ENCODE measurements around the gene ESPN. TPM values are rescaled to one million over a fixed set of nuclear protein-coding genes. Genes with fewer than 3 reads are reported as not detected.

Gene ESPN
- total and polyA plus RNA-seq, 2 of the 8 experiments (the other 6 are each of a cell fraction or from before 2014, with no cell fraction given): 5.2 to 16.3 TPM

DNA sequence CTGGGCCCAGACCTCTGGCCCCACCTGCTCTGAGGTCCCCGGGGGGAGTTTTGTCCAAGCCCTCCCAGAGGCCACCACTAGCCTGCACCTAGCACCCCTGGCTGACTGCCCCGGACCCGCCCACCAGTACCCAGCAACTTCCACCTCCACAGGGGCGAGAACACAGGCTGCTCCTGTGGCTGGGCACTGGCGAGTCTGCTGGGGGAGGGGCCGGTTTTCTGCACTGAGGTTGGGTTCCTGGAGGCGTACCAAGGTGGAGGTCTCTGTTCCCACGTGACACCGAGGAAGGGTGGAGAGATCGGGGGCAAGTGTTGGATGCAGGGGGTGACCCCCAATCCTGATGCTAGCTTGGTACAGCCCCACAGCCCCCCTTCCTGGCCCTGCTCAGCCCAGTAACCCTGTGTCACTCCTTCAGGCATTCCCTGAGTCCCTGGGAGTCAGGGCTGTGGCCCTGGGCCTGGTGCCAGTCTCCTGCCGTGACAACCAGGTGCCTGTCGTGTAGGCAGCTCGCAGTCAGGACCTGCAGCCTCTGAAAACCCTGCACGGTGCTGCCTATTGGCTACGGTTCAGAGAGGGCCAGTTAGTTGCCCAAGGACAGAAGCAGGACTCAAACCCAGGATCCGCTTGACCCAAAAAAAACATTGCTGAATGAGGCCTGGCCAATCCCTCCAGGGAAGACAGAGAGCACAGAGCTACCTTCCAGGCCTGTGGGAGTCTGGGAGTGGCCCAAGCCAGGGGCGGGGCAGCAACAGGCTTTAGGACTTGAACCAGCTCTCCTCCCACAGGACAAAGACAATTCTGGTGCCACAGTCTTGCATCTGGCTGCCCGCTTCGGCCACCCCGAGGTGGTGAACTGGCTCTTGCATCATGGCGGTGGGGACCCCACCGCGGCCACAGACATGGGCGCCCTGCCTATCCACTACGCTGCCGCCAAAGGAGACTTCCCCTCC, 3.1 kb downstream of the ESPN start:
- no peak overlapping the region for H2BK15ac ChIP-seq (ENCODE audit: low read length)
- FAIRE-seq: no peak
- no peaks in the 10 kb centered on the region for H3K79me2 ChIP-seq (ENCODE audit: control insufficient read depth in 1 of 2, insufficient read depth in 2 of 2, low read length in 2 of 2)
- no peak overlapping the region for H3K27ac ChIP-seq (ENCODE audit: low read depth, low read length)
- no peak overlapping the region for H3K56ac ChIP-seq (replicated peaks; ENCODE audit: insufficient read length, low read depth, low read length)
- no peak overlapping the region for H2AFZ ChIP-seq (ENCODE audit: low read length)
- H2BK20ac ChIP-seq (ENCODE audit: low read length): 0 out of 2 replicates have a peak overlapping the region, but pooled peaks have one; percentile 61
- ChIA-PET POLR2A (ENCODE audit: partially characterized antibody) (no interaction called here), CTCF (ENCODE audit: partially characterized antibody) (interaction anchor here (0.6 to 2.9 kb wide), 9 partner anchors 9 to 181 kb away, joined by 3 to 42 read pairs (median 3); no protein-coding TSS in a partner anchor)
- H3K79me1 ChIP-seq (ENCODE audit: low read depth, low read length): no peaks in the 10 kb centered on the region
- H2BK12ac ChIP-seq (ENCODE audit: low read depth, low read length): no peak overlapping the region; the same call in 1 of the 2 replicates
- no peak overlapping the region for H2BK120ac ChIP-seq (replicated peaks; ENCODE audit: low read depth, low read length)
- no peak overlapping the region for H2BK5ac ChIP-seq (ENCODE audit: low read depth, low read length)
- H4K20me1 ChIP-seq (replicated peaks in 1 of 2; ENCODE audit: control insufficient read depth in 1 of 2, insufficient read depth in 2 of 2, low read length in 2 of 2): peaks cover 0 to 7% of the 10 kb centered on the region in 2 experiments
- 94% methylated on average over 26 of the region's 26 CpGs; no CpG with 5 or more reads in 1 of the 2 experiments for WGBS, 2 experiments (ENCODE audit: extremely low coverage in 1 of 2, insufficient coverage in 1 of 2, insufficient read length in 1 of 2, insufficient replicate concordance in 2 of 2, low coverage in 1 of 2, low lambda C conversion rate in 2 of 2, missing lambda C conversion rate in 1 of 2)
- peaks cover 6% of the 10 kb centered on the region; the same call in 1 of the 2 replicates for H3K23me2 ChIP-seq (ENCODE audit: low read depth, low read length)
- H3K14ac ChIP-seq (ENCODE audit: insufficient read length): no peak overlapping the region
- H3K4me2 ChIP-seq (ENCODE audit: insufficient read depth in 1 of 2, low read depth in 2 of 2, low read length in 2 of 2): no peak overlapping the region
- H3K4ac ChIP-seq (replicated peaks; ENCODE audit: insufficient read length, low read depth, low read length): no peak overlapping the region
- no peak overlapping the region for H4K91ac ChIP-seq (replicated peaks; ENCODE audit: insufficient read length, low read length)
- 0 out of 2 replicates have a peak overlapping the region, but pooled peaks have one; percentile 59 for H4K8ac ChIP-seq (ENCODE audit: extremely low read depth, insufficient read depth, low read length)
- peaks cover 0 to 24% (median 9%) of the 10 kb centered on the region in 4 experiments; a peak in 5 of 7 replicates for H3K4me1 ChIP-seq (replicated peaks in 1 of 4; ENCODE audit: control insufficient read depth in 3 of 4, insufficient read depth in 4 of 4, low read length in 3 of 4)
- no peak overlapping the region for H3K4me3 ChIP-seq (ENCODE audit: extremely low read depth in 1 of 4, insufficient read depth in 2 of 4, low read depth in 3 of 4, low read length in 4 of 4)
- no peak overlapping the region for H2AK5ac ChIP-seq (ENCODE audit: low read depth, low read length)
- peaks cover 29 to 47% (median 41%) of the 10 kb centered on the region in 4 experiments for H3K27me3 ChIP-seq (replicated peaks in 1 of 4; ENCODE audit: control insufficient read depth in 3 of 4, extremely low read depth in 1 of 4, insufficient read depth in 3 of 4, low read length in 3 of 4)
- H3K9me3 ChIP-seq (ENCODE audit: insufficient read depth in 2 of 2, low read depth in 1 of 2, low read length in 1 of 2): no peaks in the 10 kb centered on the region
- peaks cover 0 to 5% (median 0%) of the 10 kb centered on the region in 4 experiments; a peak in 1 of 8 replicates for H3K36me3 ChIP-seq (ENCODE audit: control insufficient read depth in 2 of 4, insufficient read depth in 4 of 4, low read length in 3 of 4)
- DNase-seq (ENCODE audit: low read depth in 1 of 2, low spot score in 2 of 2): no peak
- H3K9ac ChIP-seq (replicated peaks in 1 of 4; ENCODE audit: extremely low read depth in 1 of 4, low read depth in 3 of 4, low read length in 3 of 4): no peak overlapping the region
- no peak overlapping the region for H4K5ac ChIP-seq (ENCODE audit: insufficient read length, low read depth, low read length)
- H3K18ac ChIP-seq (ENCODE audit: extremely low read depth, low read length): no peak overlapping the region
- H3K23ac ChIP-seq (ENCODE audit: insufficient read length): no peak overlapping the region
- TF ChIP-seq SIN3A (conservative IDR thresholded peaks at IDR 0.05 in 1 of 2, IDR thresholded peaks at IDR 0.05 in 1 of 2; ENCODE audit: low read depth in 1 of 2, low read length in 2 of 2) (no peak), FOSL1 (IDR thresholded peaks at IDR 0.05; ENCODE audit: insufficient read depth, low read depth, low read length) (no peak), TAF1 (IDR thresholded peaks at IDR 0.05; ENCODE audit: low read depth, low read length) (no peak), SIRT6 (IDR thresholded peaks at IDR 0.05; ENCODE audit: low read length) (no peak), POU5F1 (IDR thresholded peaks at IDR 0.05; ENCODE audit: low read depth, low read length) (no peak), CREB1 (IDR thresholded peaks at IDR 0.05) (no peak), CHD1 (IDR thresholded peaks at IDR 0.05; ENCODE audit: low read depth, low read length) (no peak), TCF12 (IDR thresholded peaks at IDR 0.05; ENCODE audit: low read depth, low read length) (no peak), PHF8 (conservative IDR thresholded peaks at IDR 0.05; ENCODE audit: low read depth, low read length) (no peak), CBX8 (IDR thresholded peaks at IDR 0.05; ENCODE audit: borderline replicate concordance, low read depth, low read length) (no peak), ZNF274 (IDR thresholded peaks at IDR 0.05; ENCODE audit: borderline replicate concordance, extremely low read depth, low read length) (no peak), SAP30 (IDR thresholded peaks at IDR 0.05; ENCODE audit: insufficient read depth, insufficient replicate concordance, low read length) (no peak)

All from H1 (cell line).